Measurements from ENCODE around the gene AGER. TPM values are rescaled to one million over a fixed set of nuclear protein-coding genes. Genes with fewer than 3 reads are reported as not detected.

Gene AGER
- total and polyA plus RNA-seq, 2 donors (not counting 1 experiment from before 2014, with no cell fraction given), result 29.9 to 38.8 TPM

GRCh38 chr6:32192608-32193039, 8.6 kb upstream of the AGER start, which contains the start of gene GPSM3:
GPSM3 (minus strand) TSS chr6:32192643; CDS start chr6:32192513, 130 bp downstream.
- no peak for TF ChIP-seq EZH2 (IDR thresholded peaks at IDR 0.05; ENCODE audit: borderline replicate concordance, insufficient read depth, low read depth, low read length, poor library complexity, severe bottlenecking)
- Mint-ChIP-seq H3K27me3 (no peaks in the 10 kb centered on the region), H3K9me3 (ENCODE audit: insufficient read depth) (no peaks in the 10 kb centered on the region), H3K4me3 (peak within 1 kb of the TSS; percentile 91), H3K4me1 (peaks cover 79% of the 10 kb centered on the region), H3K27ac (peak within 1 kb of the TSS; percentile 96)
- no peaks in the 10 kb centered on the region for H3K9me3 ChIP-seq (ENCODE audit: control extremely low read depth in 1 of 3, control insufficient read depth in 2 of 3, insufficient read depth in 1 of 3, low read length in 2 of 3)
- ChIA-PET POLR2A (interaction anchor here (0.7 to 1.6 kb wide), 5 partner anchors 13 to 423 kb away, joined by 3 to 10 read pairs (median 6); partner anchors contain the start of genes AGPAT1 and ATF6B), CTCF (interaction anchor here (0.6 to 1.6 kb wide), 7 partner anchors 14 to 593 kb away, joined by 3 to 8 read pairs (median 4); partner anchors contain the start of gene ATF6B)
- peak within 1 kb of the TSS; percentile 91 for H3K4me2 ChIP-seq (replicated peaks; ENCODE audit: low read depth, low read length, poor library complexity, severe bottlenecking)
- H3K4me1 ChIP-seq (ENCODE audit: control insufficient read depth in 2 of 2, insufficient read depth in 2 of 2, low read length in 2 of 2), result peaks cover 55 to 76% of the 10 kb centered on the region in 2 donors
- peak within 1 kb of the TSS; percentile 72 to 99 (median 95) for H3K4me3 ChIP-seq (ENCODE audit: control extremely low read depth in 1 of 5, extremely low read depth in 1 of 5, insufficient read depth in 1 of 5, low read depth in 2 of 5, low read length in 4 of 5)
- no peaks in the 10 kb centered on the region for H3K27me3 ChIP-seq (replicated peaks in 1 of 4; ENCODE audit: control extremely low read depth in 1 of 4, control insufficient read depth in 3 of 4, insufficient read depth in 4 of 4, low read length in 3 of 4)
- peak; percentile 83 for DNase-seq
- intact Hi-C loops (cut with micrococcal nuclease), result loop anchor here (10.0 kb wide), 2 partner anchors 458 to 698 kb away; partner anchors contain the start of genes CLIC1 and MICB
- peak within 1 kb of the TSS; percentile 93 to 97 for H3K27ac ChIP-seq (ENCODE audit: low read length in 2 of 2)
- peak within 1 kb of the TSS; percentile 96 for H3K9ac ChIP-seq (ENCODE audit: low read length)
- no peaks in the 10 kb centered on the region for H4K20me1 ChIP-seq (ENCODE audit: control insufficient read depth, insufficient read depth, low read length, poor library complexity, severe bottlenecking)
- ATAC-seq (ENCODE audit: low read depth), result no peak
- peak within 1 kb of the TSS; percentile 63 for H2AFZ ChIP-seq (ENCODE audit: insufficient read depth, low read depth, low read length, poor library complexity, severe bottlenecking)
- 0% methylated on average over 1 of the region's 5 CpGs for whole genome bisulfite sequencing (ENCODE audit: insufficient coverage)
- peaks cover 0 to 19% of the 10 kb centered on the region in 2 experiments for H3K36me3 ChIP-seq (replicated peaks in 1 of 2; ENCODE audit: control extremely low read depth in 1 of 2, control insufficient read depth in 1 of 2, extremely low read depth in 1 of 2, insufficient read depth in 2 of 2, low read length in 1 of 2)
- H3K79me2 ChIP-seq (ENCODE audit: control insufficient read depth, insufficient read depth, low read length), result peaks cover 54% of the 10 kb centered on the region

- DNase-seq (peak; percentile 43), ATAC-seq (ENCODE audit: low read depth) (no peak)
- H3K9ac ChIP-seq (ENCODE audit: low read length), result peak overlapping the region; percentile 96
- peak overlapping the region; percentile 91 for H3K4me2 ChIP-seq (replicated peaks; ENCODE audit: low read depth, low read length, poor library complexity, severe bottlenecking)
- ChIA-PET POLR2A (interaction anchor here (0.8 to 1.6 kb wide), 4 partner anchors 13 to 64 kb away, joined by 3 to 10 read pairs (median 6); partner anchors contain the start of gene ATF6B), CTCF (interaction anchor here (0.6 to 1.6 kb wide), 6 partner anchors 13 to 102 kb away, joined by 3 to 8 read pairs (median 5); partner anchors contain the start of gene ATF6B)
- peak overlapping the region; percentile 72 to 99 (median 95) for H3K4me3 ChIP-seq (ENCODE audit: control extremely low read depth in 1 of 5, extremely low read depth in 1 of 5, insufficient read depth in 1 of 5, low read depth in 2 of 5, low read length in 4 of 5)
- WGBS (ENCODE audit: insufficient coverage), result 37% methylated on average over 13 of the region's 15 CpGs
- TF ChIP-seq EZH2 (IDR thresholded peaks at IDR 0.05; ENCODE audit: borderline replicate concordance, insufficient read depth, low read depth, low read length, poor library complexity, severe bottlenecking) (no peak), CTCF (IDR thresholded peaks at IDR 0.05) (no peak)
- H3K36me3 ChIP-seq (replicated peaks in 1 of 2; ENCODE audit: control extremely low read depth in 1 of 2, control insufficient read depth in 1 of 2, extremely low read depth in 1 of 2, insufficient read depth in 2 of 2, low read length in 1 of 2), result peaks cover 0 to 25% of the 10 kb centered on the region in 2 experiments
- intact Hi-C loops (cut with micrococcal nuclease), result loop anchor here (10.0 kb wide), 2 partner anchors 457 to 697 kb away; partner anchors contain the start of genes CLIC1 and MICB
- H3K4me1 ChIP-seq (ENCODE audit: control insufficient read depth in 2 of 2, insufficient read depth in 2 of 2, low read length in 2 of 2), result peaks cover 59 to 77% of the 10 kb centered on the region in 2 donors
- peak overlapping the region; percentile 96 for H3K27ac Mint-ChIP-seq
- H3K27ac ChIP-seq (ENCODE audit: low read length in 2 of 2), result peak overlapping the region; percentile 93 to 97
- H3K27me3 ChIP-seq (replicated peaks in 1 of 4; ENCODE audit: control extremely low read depth in 1 of 4, control insufficient read depth in 3 of 4, insufficient read depth in 4 of 4, low read length in 3 of 4), result no peaks in the 10 kb centered on the region
- peaks cover 58% of the 10 kb centered on the region for H3K79me2 ChIP-seq (ENCODE audit: control insufficient read depth, insufficient read depth, low read length)
- H4K20me1 ChIP-seq (ENCODE audit: control insufficient read depth, insufficient read depth, low read length, poor library complexity, severe bottlenecking), result no peaks in the 10 kb centered on the region
- no peaks in the 10 kb centered on the region for H3K27me3 Mint-ChIP-seq
- H3K4me1 Mint-ChIP-seq, result peaks cover 79% of the 10 kb centered on the region
- H3K4me3 Mint-ChIP-seq, result peak overlapping the region; percentile 91
- H3K9me3 Mint-ChIP-seq (ENCODE audit: insufficient read depth), result no peaks in the 10 kb centered on the region
- no peaks in the 10 kb centered on the region for H3K9me3 ChIP-seq (ENCODE audit: control extremely low read depth in 1 of 3, control insufficient read depth in 2 of 3, insufficient read depth in 1 of 3, low read length in 2 of 3)
- H2AFZ ChIP-seq (ENCODE audit: insufficient read depth, low read depth, low read length, poor library complexity, severe bottlenecking), result peak overlapping the region; percentile 63
These were observed 7.9 kb upstream of the AGER start for GRCh38 chr6:32191696-32192607.
